Measurements from ENCODE around the gene AKAP13.

Gene AKAP13

GRCh38 chr15:85407421-85408269, 27.2 kb downstream of the AKAP13 start (continued):
- no peak for TF ChIP-seq ZBTB49 (tag by site-specific recombination; IDR thresholded peaks at IDR 0.05; ENCODE audit: low read depth)
- 0 out of 2 replicates have a peak, but pooled peaks have one; percentile 25 for TF ChIP-seq ZXDB (tag by site-specific recombination; IDR thresholded peaks at IDR 0.05)
- no peak for TF ChIP-seq REPIN1 (tag by site-specific recombination; IDR thresholded peaks at IDR 0.05; ENCODE audit: low read depth)
- no peak for TF ChIP-seq ZNF521 (tag by site-specific recombination; IDR thresholded peaks at IDR 0.05)
- TF ChIP-seq ZNF416 (tag by site-specific recombination; IDR thresholded peaks at IDR 0.05) = no peak
- TF ChIP-seq PRDM1 (tag by site-specific recombination; IDR thresholded peaks at IDR 0.05) = peak; percentile 43; the same call in 1 of the 2 replicates
- TF ChIP-seq ZNF140 (tag by site-specific recombination; IDR thresholded peaks at IDR 0.05) = no peak
- TF ChIP-seq ZNF513 (tag by site-specific recombination; IDR thresholded peaks at IDR 0.05) = no peak
- no peak for TF ChIP-seq ZNF423 (tag by site-specific recombination; IDR thresholded peaks at IDR 0.05)
- TF ChIP-seq WT1 (tag by site-specific recombination; IDR thresholded peaks at IDR 0.05) = peak; percentile 41; the same call in 1 of the 2 replicates
- no peak for TF ChIP-seq ZNF146 (tag by site-specific recombination; IDR thresholded peaks at IDR 0.05)
- no peak for TF ChIP-seq ZNF571 (tag by site-specific recombination; IDR thresholded peaks at IDR 0.05)
- no peak for TF ChIP-seq ZNF837 (tag by site-specific recombination; IDR thresholded peaks at IDR 0.05)
- TF ChIP-seq, protein P1, sequence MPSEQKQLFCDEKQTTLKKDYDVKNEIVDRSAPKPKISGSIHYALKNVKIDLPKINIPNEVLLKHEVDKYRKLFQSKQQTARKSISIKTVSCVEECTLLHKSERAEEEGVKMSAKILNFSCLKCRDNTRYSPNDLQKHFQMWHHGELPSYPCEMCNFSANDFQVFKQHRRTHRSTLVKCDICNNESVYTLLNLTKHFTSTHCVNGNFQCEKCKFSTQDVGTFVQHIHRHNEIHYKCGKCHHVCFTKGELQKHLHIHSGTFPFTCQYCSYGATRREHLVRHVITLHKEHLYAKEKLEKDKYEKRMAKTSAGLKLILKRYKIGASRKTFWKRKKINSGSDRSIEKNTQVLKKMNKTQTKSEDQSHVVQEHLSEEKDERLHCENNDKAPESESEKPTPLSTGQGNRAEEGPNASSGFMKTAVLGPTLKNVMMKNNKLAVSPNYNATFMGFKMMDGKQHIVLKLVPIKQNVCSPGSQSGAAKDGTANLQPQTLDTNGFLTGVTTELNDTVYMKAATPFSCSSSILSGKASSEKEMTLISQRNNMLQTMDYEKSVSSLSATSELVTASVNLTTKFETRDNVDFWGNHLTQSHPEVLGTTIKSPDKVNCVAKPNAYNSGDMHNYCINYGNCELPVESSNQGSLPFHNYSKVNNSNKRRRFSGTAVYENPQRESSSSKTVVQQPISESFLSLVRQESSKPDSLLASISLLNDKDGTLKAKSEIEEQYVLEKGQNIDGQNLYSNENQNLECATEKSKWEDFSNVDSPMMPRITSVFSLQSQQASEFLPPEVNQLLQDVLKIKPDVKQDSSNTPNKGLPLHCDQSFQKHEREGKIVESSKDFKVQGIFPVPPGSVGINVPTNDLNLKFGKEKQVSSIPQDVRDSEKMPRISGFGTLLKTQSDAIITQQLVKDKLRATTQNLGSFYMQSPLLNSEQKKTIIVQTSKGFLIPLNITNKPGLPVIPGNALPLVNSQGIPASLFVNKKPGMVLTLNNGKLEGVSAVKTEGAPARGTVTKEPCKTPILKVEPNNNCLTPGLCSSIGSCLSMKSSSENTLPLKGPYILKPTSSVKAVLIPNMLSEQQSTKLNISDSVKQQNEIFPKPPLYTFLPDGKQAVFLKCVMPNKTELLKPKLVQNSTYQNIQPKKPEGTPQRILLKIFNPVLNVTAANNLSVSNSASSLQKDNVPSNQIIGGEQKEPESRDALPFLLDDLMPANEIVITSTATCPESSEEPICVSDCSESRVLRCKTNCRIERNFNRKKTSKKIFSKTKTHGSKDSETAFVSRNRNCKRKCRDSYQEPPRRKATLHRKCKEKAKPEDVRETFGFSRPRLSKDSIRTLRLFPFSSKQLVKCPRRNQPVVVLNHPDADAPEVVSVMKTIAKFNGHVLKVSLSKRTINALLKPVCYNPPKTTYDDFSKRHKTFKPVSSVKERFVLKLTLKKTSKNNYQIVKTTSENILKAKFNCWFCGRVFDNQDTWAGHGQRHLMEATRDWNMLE (tag by site-specific recombination; conservative IDR thresholded peaks at IDR 0.05; ENCODE audit: low read depth) = no peak; the same call in none of the 2 replicates
- TF ChIP-seq ZNF791 (tag by site-specific recombination; IDR thresholded peaks at IDR 0.05) = no peak

DNA sequence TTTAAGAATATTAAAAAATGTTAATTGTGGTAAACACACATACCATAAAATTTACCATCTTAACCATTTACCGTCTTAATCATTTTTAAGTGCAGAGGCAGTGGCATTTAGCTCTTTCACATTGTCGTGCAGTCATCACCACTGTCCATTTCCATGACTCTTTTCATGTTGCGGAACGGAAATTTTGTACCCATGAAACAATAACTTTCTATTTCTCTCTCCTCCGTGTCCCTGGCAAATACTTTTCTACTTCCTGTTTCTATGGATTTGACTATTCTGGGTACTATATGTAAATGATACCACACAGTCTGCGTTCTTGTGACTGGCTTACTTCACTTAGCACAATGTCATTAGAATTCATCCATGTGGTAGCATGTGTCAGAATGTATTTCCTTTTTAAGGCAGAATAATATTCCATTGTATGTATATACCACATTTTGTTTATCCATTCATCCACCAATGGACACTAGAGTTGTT, 27.9 kb downstream of the AKAP13 start:
- POLR2A ChIA-PET = no interaction called here
- Histone ChIP-seq H3K4me1 (ENCODE audit: control insufficient read depth, insufficient read depth, low read length) (peaks cover 51% of the 10 kb centered on the region), H3K4me3 (ENCODE audit: low read depth, low read length) (no peak overlapping the region), H3K9me3 (ENCODE audit: control insufficient read depth, insufficient read depth, low read depth, low read length) (no peaks in the 10 kb centered on the region), H3K27ac (ENCODE audit: extremely low read depth, low read depth, low read length) (no peak overlapping the region), H3K36me3 (ENCODE audit: control insufficient read depth in 2 of 2, insufficient read depth in 1 of 2, low read length in 2 of 2) (no peaks in the 10 kb centered on the region; a peak in 1 of 3 replicates)
- CTCF ChIA-PET = interaction anchor here (11.2 kb wide), 1 partner anchor 78 kb away, joined by 117 read pairs; no protein-coding TSS in a partner anchor
- no peak for TF ChIP-seq ZBTB8A (tag by site-specific recombination; IDR thresholded peaks at IDR 0.05)
- TF ChIP-seq ZBTB1 (tag by site-specific recombination; IDR thresholded peaks at IDR 0.05) = no peak
- no peak for TF ChIP-seq CTCF (tag by site-specific recombination; IDR thresholded peaks at IDR 0.05)
- peak; percentile 92 for TF ChIP-seq ZNF146 (tag by site-specific recombination; IDR thresholded peaks at IDR 0.05)
- TF ChIP-seq ZSCAN23 (tag by site-specific recombination; IDR thresholded peaks at IDR 0.05) = no peak
- TF ChIP-seq ZNF280D (tag by site-specific recombination; IDR thresholded peaks at IDR 0.05) = no peak
- no peak for TF ChIP-seq ZNF501 (tag by site-specific recombination; IDR thresholded peaks at IDR 0.05)
- peak; percentile 3; the same call in 1 of the 2 replicates for TF ChIP-seq ZBTB21 (tag by site-specific recombination; IDR thresholded peaks at IDR 0.05)

Measured in HEK293 (cell line).